SH-SY5Y (cell line): Measurements from ENCODE around the gene NUMA1.

Experiments
- GATA2 ChIP-seq: IDR thresholded peaks from 2 replicates; pipeline ENCODE4 v1.6.1; 2011; ENCODE audit warnings: mild to moderate bottlenecking, low read depth, low read length
- GATA3 ChIP-seq: IDR thresholded peaks from 2 replicates; pipeline ENCODE4 v1.6.1; 2011; ENCODE audit warnings: low read depth, mild to moderate bottlenecking, low read length, moderate library complexity

DNA sequence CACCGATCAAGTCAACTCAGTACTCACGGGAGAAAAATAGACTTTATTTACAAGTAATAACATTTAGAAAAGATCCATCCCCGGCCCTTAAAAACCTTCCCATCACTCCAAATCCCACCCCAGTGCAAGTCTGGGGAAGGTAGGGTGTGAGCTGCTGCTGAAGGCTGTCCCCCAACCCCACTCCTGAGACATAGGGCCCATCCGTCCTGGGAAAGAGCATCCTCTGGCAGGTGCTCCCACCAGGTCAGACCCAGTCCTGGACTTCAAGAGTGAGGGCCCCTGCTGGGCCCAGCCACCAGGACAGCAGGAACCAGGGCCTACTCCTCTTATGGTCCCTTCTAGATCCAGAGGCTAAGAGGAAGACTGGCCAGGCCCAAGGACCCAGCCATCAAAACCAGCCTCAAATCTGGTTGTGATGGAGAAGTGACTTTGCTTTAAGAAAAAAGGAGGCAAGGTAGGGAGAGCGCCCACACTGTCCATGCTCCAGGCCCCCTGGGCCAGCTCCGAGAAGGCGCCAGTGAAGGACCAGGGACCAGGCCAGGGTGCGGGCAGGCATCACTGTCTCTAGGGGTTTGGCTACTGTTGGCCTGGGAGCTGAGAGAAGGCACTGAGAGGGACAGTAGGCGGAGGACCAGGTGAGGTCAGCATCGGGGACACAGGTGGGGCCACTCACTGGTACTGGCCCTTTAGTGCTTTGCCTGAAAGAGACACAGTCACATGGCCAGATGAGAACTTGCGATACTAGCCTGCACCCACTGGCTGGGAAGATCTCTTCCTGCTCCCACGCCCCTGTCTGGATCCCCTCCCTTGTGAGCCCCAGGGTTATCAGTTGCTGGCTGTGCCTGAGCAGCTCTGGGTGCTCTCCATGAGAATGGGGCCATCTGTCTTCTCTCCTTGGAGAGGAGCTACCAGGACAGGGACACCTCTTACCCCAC, 77.2 kb downstream of the NUMA1 start:
- TF ChIP-seq GATA3, result no peak
- no peak for TF ChIP-seq GATA2
